KMS-11 (cell line): ENCODE measurements around the gene TSPEAR.

ENCODE experiments used
- H2AFZ ChIP-seq: fragments of 200-600 bp; sonication (generic); 2 replicates; pipeline ENCODE4 v1.6.1; 2016; ENCODE audit warnings: antibody characterized with exemption, mixed run types, low read depth
- H3K27ac ChIP-seq: fragments of 200-600 bp; sonication (generic); 2 replicates; pipeline ENCODE4 v1.6.1; 2016; ENCODE audit warnings: mild to moderate bottlenecking, mixed run types
- H3K27me3 ChIP-seq: fragments of 200-600 bp; sonication (generic); 2 replicates; pipeline ENCODE4 v1.6.1; 2017; ENCODE audit warnings: mild to moderate bottlenecking, low read depth, mixed run types, moderate library complexity; ENCODE audit not compliant: insufficient read depth
- H3K36me3 ChIP-seq: fragments of 200-600 bp; sonication (generic); 2 replicates; pipeline ENCODE4 v1.6.1; 2017; ENCODE audit warnings: mild to moderate bottlenecking, mixed run types; ENCODE audit not compliant: insufficient read depth
- H3K4me1 ChIP-seq: fragments of 200-600 bp; sonication (generic); 2 replicates; pipeline ENCODE4 v1.6.1; 2016; ENCODE audit warnings: mild to moderate bottlenecking, low read depth, mixed run types; ENCODE audit not compliant: poor library complexity, severe bottlenecking
- H3K4me2 ChIP-seq: fragments of 200-600 bp; sonication (generic); 2 replicates; pipeline ENCODE4 v1.7.0; 2016; ENCODE audit warnings: mild to moderate bottlenecking, mixed run types
- H3K4me3 ChIP-seq: fragments of 200-600 bp; sonication (generic); IDR thresholded peaks from 2 replicates; pipeline ENCODE4 v1.6.1; 2017; ENCODE audit warnings: low read depth, low read length, mixed read lengths; ENCODE audit not compliant: insufficient read depth
- H3K79me2 ChIP-seq: fragments of 200-600 bp; sonication (generic); 2 replicates; pipeline ENCODE4 v1.6.1; 2016; ENCODE audit warnings: low read depth, mixed run types; ENCODE audit not compliant: insufficient read depth
- H3K9ac ChIP-seq: fragments of 200-600 bp; sonication (generic); 2 replicates; pipeline ENCODE4 v1.6.1; 2016; ENCODE audit warnings: mild to moderate bottlenecking, mixed run types
- H4K20me1 ChIP-seq: fragments of 200-600 bp; sonication (generic); 2 replicates; pipeline ENCODE4 v1.6.1; 2016; ENCODE audit warnings: mild to moderate bottlenecking, mixed run types; ENCODE audit not compliant: insufficient read depth
- TF ChIP-seq, protein P1 (sequence below): fragments of 200-600 bp; sonication (generic); conservative IDR thresholded peaks from 2 replicates; pipeline ENCODE4 v1.6.1; 2017; ENCODE audit warnings: low read depth, mild to moderate bottlenecking, antibody characterized with exemption, low read length, moderate library complexity, mixed read lengths

Gene TSPEAR

DNA sequence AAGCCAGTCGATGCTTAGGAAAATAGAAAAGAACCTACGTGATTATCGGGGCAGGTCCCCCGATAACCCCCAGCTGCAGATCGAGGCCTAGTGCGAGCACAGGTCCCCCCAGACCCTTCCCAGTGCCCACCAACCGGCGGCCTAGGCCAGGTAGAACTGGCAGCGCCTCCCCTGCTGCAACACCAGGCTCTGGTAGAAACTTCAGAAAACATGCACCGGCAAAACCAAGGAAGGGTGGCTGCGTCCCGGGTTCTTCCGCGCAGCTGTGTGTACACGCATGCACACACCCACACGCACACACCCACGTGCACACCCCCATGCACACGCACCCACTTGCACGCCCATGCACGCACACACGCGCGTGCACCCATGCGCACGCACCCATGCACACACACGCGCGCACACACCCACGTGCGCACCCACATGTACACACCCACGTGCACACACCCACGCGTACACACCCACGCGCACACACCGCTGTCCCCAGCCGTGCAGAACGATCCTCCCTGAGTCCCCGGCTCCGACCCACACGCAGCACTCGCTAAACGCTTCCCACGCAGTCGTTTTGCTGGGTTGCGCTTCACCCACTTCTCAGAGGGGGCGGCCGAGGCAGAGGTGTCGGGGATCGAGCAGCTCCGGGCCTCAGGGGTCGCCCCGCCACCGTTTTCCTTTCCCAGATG lies 5.2 kb downstream of the TSPEAR start:
- TF ChIP-seq, protein P1, sequence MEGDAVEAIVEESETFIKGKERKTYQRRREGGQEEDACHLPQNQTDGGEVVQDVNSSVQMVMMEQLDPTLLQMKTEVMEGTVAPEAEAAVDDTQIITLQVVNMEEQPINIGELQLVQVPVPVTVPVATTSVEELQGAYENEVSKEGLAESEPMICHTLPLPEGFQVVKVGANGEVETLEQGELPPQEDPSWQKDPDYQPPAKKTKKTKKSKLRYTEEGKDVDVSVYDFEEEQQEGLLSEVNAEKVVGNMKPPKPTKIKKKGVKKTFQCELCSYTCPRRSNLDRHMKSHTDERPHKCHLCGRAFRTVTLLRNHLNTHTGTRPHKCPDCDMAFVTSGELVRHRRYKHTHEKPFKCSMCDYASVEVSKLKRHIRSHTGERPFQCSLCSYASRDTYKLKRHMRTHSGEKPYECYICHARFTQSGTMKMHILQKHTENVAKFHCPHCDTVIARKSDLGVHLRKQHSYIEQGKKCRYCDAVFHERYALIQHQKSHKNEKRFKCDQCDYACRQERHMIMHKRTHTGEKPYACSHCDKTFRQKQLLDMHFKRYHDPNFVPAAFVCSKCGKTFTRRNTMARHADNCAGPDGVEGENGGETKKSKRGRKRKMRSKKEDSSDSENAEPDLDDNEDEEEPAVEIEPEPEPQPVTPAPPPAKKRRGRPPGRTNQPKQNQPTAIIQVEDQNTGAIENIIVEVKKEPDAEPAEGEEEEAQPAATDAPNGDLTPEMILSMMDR: no peak
- Histone ChIP-seq H3K9ac (no peak overlapping the region), H3K4me3 (no peak overlapping the region), H3K4me1 (no peaks in the 10 kb centered on the region), H4K20me1 (no peaks in the 10 kb centered on the region), H3K27me3 (peaks cover 80% of the 10 kb centered on the region), H3K79me2 (no peaks in the 10 kb centered on the region), H3K36me3 (no peaks in the 10 kb centered on the region), H3K4me2 (no peak overlapping the region), H2AFZ (no peak overlapping the region), H3K27ac (no peak overlapping the region)

DNA sequence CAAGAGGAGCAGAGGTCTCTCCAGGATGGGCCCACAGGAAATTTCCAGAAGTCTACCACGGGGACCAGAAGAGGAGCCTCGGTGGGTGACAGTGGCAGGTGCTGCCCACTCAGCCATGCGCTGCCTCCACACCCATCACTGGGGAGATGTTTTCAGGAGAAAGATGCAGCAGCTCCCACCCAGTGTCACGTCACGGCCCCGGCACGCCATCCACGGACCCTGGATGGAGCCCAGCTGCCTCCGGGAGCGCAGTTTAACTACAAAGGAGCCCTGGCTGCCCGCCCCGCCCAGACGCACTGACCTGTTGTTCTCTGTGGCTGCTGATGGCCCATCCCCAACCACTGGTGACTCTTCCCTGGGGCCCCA lies 6.8 kb downstream of the TSPEAR start:
- no peaks in the 10 kb centered on the region for H3K79me2 ChIP-seq
- no peaks in the 10 kb centered on the region for H3K4me1 ChIP-seq
- H3K9ac ChIP-seq: no peak overlapping the region
- H3K27ac ChIP-seq: no peak overlapping the region
- H3K36me3 ChIP-seq: no peaks in the 10 kb centered on the region
- no peak overlapping the region for H2AFZ ChIP-seq
- TF ChIP-seq, protein P1: no peak
- H3K4me2 ChIP-seq: no peak overlapping the region
- no peaks in the 10 kb centered on the region for H4K20me1 ChIP-seq
- H3K4me3 ChIP-seq: no peak overlapping the region
- peaks cover 80% of the 10 kb centered on the region for H3K27me3 ChIP-seq

DNA sequence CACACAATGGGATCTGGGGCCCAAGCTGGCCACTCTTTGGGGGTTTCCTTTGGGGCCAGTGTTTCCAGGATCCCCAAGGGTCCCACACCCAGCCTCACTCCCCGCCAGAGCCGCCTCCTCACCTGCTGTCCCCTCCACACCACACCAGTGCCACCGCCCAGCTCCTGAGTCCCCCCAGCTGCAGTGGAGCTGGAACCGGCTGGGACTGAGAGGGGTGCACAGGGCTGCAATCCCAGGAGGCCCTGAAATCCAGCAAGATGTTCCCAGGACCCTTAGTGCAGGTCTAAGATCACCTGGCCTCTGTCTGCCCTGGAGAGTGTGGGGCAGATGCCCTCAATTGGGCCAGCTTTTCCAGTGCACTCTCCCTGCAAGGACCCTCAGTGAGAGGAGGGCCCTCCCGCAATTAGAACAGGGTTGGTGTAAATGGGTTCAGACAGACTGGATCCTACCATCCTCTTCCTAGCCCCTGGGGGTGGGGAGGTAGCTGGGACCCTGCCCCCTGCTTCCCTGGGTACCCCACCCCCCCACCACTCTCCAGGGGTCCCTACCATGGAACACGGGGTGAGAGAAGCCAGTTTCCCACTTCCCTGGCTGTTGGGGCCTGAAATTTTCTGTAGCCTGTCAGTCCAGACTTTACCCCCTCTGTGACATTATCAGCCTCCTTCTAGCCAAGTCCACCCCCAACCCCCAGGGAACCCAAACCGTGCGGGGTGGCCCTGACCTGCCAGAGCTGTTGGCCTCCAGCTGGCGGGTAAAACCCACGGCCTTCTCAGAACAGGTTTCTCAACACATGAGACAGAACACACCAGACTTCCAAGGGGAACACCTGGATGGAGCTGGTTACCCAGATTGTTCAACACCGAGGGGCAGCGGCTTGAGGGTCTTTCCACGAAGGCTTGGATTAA lies 7.4 kb downstream of the TSPEAR start:
- Histone ChIP-seq H3K4me2 (no peak overlapping the region), H3K4me1 (no peaks in the 10 kb centered on the region), H3K9ac (no peak overlapping the region), H3K36me3 (no peaks in the 10 kb centered on the region), H3K27me3 (peaks cover 80% of the 10 kb centered on the region), H3K79me2 (no peaks in the 10 kb centered on the region), H2AFZ (no peak overlapping the region), H4K20me1 (no peaks in the 10 kb centered on the region), H3K4me3 (no peak overlapping the region), H3K27ac (no peak overlapping the region)
- TF ChIP-seq, protein P1: no peak

DNA sequence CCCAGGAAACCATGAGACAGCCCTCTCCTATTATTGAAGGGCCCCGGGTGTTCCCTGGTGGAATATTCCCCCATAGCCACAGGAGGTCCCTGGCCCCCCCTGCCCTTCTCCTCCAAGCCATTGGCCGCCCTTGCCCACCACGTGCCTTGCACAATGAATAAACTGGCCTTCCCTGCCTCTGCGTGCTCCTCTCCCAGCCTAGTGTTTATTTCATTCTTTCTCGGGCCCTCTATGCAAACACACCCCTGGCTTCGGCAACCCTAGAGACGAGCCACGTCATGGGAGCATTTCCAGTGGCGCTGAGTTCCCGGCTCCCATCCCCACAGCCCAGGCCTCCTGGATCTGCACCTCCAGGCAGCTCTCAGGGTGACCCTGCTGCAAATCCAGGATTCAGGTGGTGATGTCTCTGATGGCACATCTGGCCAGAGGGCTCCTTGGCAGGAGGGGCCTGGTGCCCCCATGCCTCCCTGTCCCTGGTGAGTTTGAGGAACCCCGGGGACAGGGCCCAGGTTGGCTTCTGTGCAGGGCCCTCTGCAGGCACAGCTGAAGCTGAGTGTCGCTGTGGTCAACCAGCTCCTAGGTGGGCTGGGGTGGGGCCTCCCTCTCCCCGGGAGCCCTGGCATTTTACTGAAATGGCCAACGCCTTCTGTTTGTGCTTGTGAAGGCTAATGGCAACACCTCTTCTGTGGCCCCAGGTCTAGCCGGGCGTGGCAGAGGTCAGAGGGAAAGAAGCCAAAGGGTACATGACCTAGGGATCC lies 8.2 kb downstream of the TSPEAR start:
- no peaks in the 10 kb centered on the region for H3K79me2 ChIP-seq
- H3K27me3 ChIP-seq: peaks cover 80% of the 10 kb centered on the region
- H3K4me2 ChIP-seq: no peak overlapping the region
- no peak overlapping the region for H3K27ac ChIP-seq
- TF ChIP-seq, protein P1: no peak
- H3K9ac ChIP-seq: no peak overlapping the region
- no peaks in the 10 kb centered on the region for H3K36me3 ChIP-seq
- no peak overlapping the region for H2AFZ ChIP-seq
- H3K4me1 ChIP-seq: no peaks in the 10 kb centered on the region
- H4K20me1 ChIP-seq: no peaks in the 10 kb centered on the region
- no peak overlapping the region for H3K4me3 ChIP-seq
